NCI-H526 (cell line): Measurements from ENCODE around the gene BCL6.

Experiments
- DNase-seq, 2 experiments: peaks; one replicate each; lab custom pipeline; 2025; lab: John Stamatoyannopoulos, UW

The BCL6 gene

DNA sequence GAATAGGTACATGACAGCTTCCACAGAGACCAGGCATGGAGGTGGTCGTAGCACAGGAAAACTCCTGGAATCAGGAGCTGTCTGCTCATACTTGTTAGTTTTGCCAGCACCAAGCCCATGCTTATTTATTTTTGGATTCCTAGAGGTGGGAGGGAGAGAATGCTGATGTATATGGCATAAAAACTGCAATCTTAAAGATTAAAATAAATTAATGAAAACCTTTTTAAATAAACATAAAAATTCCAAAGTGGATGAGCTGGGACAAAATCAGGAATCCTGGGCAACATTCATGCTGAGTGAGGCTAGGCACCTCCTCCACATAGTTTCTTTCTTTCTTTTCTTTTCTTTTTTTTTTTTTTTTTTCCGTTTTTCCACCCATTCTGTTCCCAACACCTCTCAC is 14.3 kb upstream of the BCL6 start:
- no peak for DNase-seq

DNA sequence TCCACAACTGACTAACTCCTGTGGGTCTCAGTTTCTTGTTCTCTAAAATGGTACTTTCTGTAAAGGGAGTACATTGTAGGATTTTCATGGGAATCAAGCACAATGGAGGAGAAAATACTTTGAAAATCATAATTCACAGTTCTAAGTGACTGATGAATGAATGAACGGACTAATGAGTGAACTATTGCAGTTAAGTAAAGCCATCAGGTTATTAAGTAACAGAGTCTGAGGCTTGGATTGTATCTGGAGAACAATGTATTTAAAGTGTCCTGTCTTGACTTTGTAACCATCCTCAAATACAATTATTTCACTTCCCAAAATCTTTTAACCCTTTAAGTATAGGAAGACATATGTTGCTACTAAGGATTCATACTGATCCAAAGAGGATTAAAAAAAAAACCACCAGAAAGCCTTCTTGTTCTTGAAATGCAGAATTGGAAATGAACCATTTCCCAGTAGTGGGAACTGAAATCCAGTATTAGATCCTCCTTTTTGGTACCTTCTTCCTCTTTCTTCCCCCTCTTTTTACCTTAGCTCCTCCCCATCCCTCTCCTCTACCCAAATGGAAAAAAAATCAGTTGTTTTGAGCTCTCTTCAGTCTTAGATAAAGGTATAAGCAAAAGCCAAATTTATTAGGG is 13.2 kb upstream of the BCL6 start:
- DNase-seq, result no peak

DNA sequence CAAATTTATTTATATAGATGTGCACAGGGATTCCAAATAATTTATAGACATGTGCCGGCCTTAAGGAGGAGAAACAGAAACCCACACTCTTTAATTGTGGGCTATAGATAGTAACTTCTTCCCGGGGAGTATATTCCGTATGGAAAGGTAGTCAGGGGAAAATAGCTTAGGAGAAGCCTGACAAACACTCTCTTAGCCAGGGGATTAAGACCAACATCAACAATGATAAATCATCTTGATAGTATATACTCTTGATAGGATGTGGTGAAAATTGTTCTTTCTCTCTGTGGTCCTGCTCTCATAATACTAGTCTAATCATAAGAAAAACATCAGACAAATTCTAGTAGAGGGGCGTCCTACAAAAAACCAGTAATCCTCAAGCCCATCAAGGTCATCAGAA is 8.2 kb upstream of the BCL6 start:
- DNase-seq, result no peak

DNA sequence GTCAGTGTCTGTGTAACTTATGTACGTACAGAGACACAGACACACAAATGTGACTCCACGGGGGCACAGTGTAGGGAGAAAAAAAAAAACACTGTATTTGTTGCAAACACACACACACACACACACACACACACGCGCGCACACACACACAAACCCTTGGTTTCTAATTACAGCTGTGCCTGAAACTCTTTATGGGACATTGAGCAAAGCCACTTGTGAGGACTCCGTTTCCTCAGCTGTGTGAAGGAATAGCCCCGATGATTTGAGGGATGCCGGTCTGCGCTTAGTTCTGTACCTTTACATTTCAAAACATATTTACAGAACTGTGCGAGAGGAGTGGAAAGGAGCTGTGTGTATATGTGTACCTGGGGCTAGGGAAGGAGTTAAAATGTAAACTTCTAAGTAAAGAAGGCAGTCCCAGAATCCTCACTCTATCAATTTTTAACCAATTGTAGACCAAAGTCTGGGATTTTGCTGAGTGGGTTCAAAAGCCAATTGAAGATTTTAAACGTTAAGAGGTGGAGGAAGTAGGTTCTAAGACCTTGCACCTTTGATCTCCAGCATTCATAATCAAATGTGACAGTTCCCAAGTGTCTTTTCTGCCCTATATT is 5.3 kb upstream of the BCL6 start:
- DNase-seq, result peak in 1 of 2 experiments; percentile 29

DNA sequence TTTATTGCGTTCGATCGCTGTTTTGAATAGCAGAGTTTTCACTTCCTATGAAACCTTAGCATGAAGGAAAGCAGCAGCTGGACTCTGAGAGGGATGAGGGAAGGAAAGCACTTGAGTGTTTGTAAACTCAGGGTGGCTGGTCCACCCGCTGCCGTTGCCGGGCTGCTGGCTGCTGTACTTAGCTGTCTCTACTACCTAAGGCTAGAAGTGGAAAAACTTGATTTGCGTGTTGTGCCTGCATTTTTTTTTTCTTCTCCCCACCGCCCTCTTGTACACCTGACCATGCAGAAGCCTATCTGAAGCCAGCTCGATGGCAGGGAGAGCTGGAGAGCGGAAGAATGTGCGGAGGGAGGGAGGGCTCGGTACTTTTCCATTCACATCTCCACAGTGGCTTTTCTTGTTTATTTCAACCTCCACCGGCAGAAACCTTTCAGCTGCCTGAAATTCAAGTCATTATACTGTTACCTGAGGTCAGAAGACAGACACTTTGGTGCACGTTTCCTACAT is 4.8 kb upstream of the BCL6 start:
- DNase-seq, result peak; percentile 79 to 85

DNA sequence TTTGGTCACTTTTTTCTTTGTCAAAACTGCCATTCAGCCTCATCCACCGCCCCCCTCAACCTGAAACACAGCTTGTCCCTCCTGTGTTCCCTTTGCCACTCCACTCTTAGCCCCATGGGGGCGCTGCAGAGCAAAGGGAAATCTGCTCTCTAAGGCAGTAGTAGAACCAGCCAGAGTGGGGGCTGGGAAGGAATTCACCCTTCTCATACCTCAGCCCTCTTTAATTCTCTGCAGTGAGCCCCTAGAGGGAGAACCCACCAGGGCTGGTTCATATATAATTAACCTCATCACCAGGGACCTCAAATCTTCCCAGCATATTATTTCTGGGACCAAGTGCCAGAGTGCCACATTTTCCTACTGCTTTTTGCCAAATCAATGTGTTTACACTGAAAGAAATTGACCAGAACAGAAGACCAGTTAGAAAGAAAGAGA is 2.8 kb upstream of the BCL6 start:
- DNase-seq, result peak; percentile 53 to 86

DNA sequence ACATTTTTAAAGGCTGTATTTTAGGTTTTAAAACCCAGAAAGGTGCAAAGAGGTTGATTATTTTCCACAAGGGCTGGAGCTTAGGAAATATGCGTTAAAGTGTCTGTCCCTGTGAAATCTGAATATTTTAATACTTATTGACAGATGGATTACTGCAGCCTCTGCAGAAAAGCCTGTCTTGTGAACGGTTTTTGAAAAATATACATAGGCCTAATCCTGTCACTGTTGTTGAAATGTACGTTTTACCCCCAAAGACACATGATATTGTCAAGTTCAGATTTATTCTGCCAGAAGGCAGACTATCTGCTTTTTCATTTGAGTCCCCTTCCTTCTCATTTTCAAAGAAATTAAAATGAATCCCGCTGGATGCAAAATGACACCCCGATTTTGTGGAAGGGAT is 2.2 kb upstream of the BCL6 start:
- no peak for DNase-seq

DNA sequence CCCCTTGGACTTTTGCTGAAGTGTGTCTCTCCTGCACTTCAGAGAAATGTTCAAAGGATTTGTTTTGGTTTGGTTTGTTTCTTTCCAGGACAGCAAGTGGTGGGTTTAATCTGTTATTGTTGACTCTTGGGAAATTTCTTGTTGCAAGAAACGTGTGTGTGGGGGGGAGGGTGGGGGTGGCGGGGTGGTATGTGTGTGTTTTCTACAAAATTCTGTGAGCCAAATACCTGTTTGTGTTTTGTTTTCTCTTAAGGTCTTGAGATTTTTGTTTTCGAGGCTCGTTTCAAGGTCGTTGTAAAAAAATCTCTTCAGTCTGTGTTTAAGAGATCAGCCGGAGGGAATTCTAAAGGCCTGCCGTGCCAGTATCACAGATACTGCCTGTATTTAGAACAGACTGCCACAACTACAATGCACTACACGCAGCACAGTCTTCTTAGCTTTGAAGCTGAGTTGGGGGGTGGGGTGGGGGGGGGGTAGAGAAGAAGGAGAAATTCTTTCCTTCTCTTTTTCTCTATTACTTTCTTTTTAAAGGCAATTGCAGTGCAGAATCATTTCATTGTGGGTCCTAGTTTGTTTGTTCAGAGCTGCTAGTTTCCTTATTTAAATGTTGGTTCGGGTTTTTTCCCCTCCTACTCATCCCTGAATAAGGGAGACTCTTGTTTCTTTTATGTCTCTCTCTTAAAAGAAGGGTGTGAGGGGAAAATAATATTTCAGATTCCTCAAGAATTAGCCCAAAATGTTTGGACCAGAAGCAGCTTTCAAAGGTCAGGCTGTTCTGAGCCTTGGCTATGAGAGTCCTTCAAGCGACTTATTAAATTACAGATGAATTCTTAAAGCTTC is 1.4 kb upstream of the BCL6 start:
- peak in 1 of 2 experiments; percentile 15 for DNase-seq

DNA sequence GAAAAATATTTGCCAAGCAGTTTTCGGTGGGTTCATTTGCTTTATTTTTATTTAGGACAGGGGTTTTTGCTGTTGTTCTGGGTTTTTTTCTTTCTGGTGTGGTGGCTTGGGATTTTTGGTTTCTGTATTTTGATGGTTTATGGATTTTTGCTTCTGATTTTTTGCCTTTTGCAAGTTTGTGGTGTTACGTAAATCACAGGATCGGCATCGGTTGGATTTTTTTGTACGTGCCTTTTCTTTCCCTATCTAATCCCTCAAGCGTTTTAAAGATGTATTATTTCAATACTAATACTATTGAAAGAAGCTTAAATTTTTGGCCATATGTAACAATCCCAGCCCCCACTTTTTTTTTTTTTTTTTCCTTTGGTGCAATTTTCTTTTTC is 782 bp upstream of the BCL6 start:
- no peak for DNase-seq

DNA sequence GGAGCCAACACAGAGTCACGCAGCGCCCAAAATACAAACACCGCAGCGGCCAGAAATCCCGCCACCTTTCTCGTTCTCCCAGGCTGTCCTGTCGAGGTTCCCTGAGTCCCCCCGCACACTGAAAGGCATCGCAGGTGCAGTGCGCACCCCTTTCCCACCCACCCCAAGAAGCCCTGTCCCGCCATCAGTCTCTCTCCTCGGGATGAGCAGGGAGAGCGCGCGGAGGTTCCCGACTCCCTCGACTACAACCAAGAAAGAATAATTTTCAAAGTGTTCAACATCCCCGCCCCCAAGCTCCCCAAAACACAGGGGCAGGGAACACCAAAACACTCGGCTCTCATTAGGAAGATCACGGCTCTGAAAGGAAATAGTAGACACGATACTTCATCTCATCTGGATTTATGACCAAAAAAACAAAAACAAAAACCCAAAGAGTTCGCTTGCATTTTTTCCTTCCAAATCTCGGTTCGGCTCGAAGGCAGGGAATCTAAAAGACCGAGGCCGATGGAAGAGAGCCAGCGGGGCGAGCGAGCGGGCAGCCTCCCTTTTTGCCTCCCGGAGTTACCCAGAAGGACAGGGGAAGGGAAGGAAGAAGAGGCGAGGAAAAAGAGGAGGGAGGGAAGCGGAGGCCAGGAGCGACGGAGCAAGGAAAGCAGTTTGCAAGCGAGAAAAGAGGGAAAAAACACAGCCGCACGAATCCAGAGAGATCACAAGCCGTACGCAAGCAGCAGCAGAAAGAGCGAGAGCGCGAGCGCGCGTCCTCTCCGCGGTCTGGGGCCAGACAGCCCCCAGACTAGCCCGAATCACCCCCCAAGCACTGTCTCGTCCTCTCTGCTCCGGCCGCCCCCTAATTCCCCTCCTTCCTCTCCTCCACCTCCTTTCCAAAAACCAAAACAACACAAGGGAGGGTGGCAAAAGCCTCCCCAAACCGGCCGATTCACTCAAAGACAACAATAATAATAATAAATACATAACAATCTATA is 808 bp downstream of the BCL6 start:
- peak; percentile 29 to 72 for DNase-seq

DNA sequence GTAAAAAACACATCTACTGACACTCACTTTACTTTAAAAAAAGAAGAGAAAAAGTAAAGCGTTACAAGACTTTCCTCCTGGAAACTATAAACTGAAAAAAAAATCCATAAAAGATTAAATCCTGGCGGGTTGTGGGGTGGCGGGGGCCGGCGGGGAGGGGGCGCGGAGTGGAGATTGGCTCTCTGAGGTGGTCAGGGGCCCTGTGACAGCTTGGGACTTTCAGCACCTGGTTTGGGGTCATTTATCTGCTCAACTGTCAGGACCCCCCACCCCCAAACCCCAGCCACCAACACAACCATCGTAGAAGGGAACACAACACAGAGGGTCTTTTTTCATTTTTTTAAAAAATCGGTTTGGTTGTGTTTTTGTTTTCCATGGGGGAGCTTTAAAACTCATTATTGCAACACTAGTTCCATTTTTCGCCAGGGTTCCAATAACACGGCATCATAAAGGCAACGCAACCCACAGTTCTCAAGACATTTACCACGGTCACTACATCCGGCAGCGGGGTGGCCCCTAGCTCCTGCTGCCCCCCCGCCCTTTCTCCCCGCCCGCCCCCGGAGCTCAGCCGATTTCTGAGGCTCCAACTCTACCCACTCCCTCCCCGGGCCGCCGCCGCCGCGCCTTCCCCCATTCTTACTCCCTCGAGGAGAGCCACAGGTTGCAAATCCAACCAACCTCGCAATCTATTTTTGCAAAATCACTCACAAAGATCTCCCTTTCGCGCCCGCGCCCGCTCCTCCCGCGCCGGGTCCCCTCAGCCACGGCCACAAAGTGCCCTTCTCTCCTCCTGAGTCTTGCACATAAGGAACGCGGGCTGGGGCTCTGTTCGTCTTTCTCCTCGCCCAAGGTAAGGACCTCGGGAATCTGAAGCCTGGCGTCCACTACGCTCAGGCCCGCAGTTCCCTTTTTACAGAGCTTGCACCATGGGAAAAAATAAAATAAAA is 1.8 kb downstream of the BCL6 start:
- DNase-seq, result peak in 1 of 2 experiments; percentile 36

DNA sequence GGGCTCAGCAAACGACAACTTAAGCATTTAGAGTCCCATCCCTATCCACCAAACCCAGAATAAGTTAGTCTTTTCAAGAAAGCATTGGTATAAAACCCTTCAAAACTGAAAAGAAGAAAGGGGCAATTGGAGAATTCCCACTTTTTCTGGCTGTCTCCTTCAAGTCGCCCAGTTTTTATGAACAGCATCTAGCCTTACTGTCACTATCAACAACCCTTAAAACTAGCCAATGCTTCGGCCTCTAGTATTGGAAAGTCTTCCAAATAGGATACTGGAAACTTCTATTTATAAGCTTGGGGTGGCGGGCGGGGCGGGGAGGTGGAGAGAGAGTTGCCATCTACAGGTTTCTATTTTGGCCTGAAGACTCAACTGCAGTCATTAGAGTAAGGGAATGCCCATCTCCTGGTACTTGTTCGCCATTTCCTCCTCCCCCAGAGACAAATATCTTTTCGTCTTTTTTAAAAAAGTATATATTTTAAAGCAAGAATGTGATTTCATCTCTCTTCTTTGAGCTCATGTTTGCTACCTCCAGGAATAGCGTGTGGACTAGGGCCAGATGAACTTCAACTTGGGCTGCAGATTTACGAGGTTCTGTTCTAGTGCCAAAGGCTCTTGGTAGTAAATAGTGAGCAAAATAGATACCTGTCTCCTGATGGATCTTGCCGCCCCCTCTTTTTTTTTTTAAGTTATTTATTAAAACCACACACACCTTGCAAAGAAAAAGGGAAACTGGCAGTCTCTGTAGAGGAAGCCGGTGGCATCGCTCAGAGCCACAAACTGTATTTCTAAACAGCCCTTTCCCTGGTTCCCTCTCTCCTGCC is 2.7 kb downstream of the BCL6 start:
- no peak for DNase-seq

DNA sequence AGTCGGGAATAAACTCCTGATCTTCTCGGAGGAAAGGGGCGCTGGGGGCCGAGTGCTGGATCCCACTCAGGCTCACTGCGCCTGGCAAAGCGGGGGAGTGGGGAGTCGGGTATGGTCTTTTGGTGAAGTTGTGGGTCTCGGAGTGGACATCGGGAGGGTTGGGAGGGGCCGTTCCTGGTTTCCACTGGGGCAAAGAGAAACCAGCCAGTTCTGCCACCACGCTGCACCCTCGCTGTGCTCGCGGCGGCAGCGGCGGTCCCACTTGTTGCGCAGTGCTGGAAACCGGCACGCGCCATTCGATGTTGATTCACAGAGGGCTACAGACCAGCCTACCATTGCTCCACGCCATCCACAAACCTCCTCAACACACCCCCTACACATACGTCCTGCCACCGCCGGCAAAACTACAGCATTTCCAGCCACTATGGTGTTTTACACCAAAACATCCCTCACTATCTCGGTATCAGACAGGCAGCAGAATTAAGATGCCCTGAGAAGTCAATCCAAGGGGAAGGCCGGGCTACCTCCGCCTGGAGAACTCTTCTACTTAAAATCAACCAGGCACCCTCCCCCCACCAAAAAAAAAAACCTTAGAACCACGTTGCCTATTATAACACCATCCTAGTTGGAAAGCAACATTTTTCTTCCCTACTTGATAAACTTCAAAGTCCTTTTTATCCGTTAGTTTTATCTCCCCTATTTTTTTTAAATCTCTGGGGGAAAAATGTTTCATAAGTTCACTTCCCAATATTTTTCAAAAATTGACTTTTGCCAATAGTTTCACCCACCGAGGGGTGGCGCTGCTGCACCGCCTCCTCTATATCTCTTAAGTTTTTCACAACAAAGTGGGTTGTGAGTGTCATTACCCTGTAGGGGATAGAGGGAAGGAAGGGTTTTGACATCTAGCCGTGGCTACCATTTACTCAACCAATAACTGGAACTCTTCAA is 3.6 kb downstream of the BCL6 start:
- DNase-seq, result peak; percentile 31 to 77

DNA sequence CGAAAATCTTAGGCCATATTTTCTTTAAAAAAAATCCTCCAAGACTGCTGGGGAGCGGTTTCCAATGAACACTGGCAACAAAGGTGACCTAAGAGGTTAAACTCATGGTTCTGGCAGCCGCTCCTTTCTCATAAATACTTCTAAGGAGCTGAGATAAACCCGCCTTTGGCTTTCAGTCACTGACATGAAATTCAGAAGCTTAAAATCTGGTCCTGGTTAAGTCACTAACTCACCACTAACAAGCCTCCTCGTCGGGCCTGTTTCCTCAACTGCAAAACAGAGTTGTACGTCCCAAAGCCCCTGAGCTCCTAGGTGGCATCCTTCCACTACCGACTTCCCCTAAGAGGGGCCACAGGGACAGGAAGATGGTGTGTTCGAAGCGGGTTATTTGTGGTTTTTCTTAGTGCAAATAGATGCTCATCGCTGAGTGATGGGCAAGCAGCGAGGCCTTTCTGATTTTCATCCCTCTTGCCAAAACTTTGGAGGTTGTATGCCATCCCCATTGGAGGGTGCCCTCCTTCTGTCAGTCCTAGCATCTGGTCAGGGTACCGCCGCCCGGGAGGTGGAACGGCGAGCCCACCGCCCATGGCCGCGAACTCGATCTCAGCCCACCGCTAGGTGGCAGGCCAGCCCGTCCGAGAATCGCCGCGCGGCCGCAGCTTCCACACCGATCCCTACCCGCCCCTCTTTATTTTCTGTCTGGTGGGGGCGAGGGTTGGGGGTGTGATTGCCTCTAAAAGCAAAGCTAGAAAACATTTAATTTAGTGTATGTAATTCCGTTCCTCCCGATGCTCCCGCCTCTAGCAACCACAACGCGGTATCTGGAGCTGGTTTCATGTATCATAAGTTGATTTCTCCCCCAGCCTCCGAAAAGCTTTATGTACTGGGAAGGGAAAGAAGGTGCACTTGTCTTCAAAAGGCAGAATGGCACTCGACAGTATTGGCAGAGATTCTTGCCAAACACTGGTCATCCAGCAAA is 4.6 kb downstream of the BCL6 start:
- DNase-seq, result peak in 1 of 2 experiments; percentile 57

DNA sequence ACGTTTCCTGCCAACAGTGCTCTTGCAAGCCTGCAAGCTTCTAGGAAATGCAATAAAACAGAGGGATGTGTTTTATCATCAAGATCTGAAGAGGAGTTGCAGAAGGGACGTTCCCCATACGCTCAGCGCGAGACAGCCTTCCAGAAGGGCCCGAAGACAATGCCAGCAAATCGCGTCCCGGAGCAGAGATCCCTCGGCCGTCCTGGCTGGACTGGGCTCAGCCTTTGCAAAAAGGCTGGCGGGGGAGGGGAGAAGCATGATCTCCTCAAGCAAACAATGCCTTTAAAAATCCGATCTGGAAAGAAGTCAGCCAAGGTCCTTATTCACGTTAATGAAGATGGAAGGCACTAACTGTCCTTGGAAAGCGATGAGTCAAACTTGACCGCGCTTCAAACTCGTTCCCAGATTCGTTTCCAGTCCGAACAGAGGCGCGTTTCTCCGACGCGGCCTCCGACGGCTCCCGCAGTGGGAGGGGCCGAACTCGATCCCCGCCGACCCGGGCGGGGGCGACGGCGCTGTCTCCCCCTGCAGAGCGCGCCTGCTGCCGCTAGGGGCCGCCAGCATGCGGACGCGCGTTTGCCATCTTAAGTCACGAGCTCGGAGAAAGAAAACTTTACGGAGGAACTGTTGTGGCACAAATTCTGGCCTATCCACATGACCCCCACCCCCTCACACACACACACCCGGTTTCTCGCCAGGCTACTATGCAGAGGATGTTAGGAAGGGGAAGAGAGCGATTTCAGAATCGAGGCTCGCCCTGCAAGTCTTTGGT is 5.5 kb downstream of the BCL6 start:
- DNase-seq, result peak; percentile 41 to 75

DNA sequence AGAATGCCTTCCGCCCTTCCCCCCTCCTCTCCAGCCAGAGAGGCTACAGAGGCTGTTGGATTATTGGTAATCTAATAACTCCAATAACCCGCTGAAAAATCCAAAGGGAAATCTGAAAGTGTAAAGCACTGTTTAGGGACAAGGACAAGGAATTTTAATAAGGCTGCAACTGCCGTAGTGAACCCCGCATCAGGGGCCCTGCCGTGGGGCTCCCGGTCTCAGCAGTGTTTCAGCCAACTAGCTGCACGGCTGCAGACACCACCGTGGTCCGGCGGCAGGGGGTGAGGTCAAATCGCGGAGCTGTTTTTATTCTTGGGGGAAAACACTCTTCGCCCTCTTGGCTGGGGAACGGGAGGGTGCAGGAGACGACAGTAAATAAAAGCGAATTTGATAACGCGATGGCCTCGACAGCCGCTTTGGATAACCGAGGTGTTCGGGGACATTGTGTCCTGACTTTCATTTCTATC is 6.1 kb downstream of the BCL6 start:
- no peak for DNase-seq
